ENCODE measurements around the gene OPCML.

DNA sequence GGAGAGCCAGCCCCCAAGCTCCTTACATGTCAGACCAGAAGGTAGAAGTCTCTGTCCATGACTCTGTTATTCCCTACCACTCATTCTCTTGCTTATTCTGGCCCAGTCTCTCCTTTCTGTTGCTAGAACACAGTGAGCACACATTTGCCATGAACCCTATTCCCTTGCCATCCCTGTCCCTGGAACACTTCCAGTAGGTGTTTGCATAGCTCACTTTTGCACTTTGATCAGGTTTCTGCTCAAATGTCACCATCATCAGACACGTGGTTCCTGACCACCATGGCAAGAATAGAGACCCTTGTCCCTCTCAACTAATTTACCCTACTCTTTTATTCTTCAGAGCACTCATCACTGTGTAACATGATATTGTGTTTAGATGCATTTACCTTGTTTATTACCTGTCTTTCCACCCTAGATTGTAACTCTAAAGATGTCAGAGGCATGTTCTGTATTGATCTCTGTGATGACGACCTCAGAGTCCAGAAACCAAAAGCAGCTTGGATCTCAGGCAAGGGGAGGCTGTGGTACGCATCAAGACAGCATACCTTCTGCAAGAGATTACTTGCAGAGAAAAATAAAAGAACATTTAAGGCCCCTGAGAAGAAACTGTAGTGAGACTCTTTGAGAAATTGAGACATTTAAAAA is 606.4 kb downstream of the OPCML start:
- no peak for TF ChIP-seq RAD21 (CRISPR knock-in tag; IDR thresholded peaks at IDR 0.05)
- TF ChIP-seq, protein P1, sequence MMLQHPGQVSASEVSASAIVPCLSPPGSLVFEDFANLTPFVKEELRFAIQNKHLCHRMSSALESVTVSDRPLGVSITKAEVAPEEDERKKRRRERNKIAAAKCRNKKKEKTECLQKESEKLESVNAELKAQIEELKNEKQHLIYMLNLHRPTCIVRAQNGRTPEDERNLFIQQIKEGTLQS (CRISPR knock-in tag; IDR thresholded peaks at IDR 0.05), result no peak

All from HepG2 (cell line).